Neural cell (in vitro differentiated cells): Measurements from ENCODE around the gene NUDT12. TPM values are rescaled to one million over a fixed set of nuclear protein-coding genes. Genes with fewer than 3 reads are reported as not detected.

ENCODE experiments used
- H2AFZ ChIP-seq: fragments of 200-600, 300-800 bp; sonication (generic), shearing (Covaris generic); 2 replicates; pipeline ENCODE4 v1.6.0; 2014; ENCODE audit warnings: low read depth, mild to moderate bottlenecking, antibody characterized with exemption, low read length, moderate library complexity
- H3F3A ChIP-seq: fragments of 200-600 bp; shearing (Covaris generic); 2 replicates; pipeline ENCODE4 v1.6.1; 2016; ENCODE audit warnings: mild to moderate bottlenecking, moderate library complexity, mixed read lengths, antibody characterized with exemption, low read length; ENCODE audit not compliant: insufficient read depth, poor library complexity, severe bottlenecking
- H3K27ac ChIP-seq: fragments of 200-600, 300-800 bp; sonication (generic), shearing (Covaris generic); 2 replicates; pipeline ENCODE4 v1.5.1; 2014; ENCODE audit warnings: mild to moderate bottlenecking, low read length, moderate library complexity
- H3K27me3 ChIP-seq: fragments of 300-800, 200-600 bp; sonication (generic), shearing (Covaris generic); 2 replicates; pipeline ENCODE4 v1.6.0; 2014; ENCODE audit warnings: mild to moderate bottlenecking, low read depth, low read length, moderate library complexity; ENCODE audit not compliant: insufficient read depth
- H3K36me3 ChIP-seq: fragments of 300-800, 200-600 bp; sonication (generic), shearing (Covaris generic); 2 replicates; pipeline ENCODE4 v1.5.1; 2014; ENCODE audit warnings: mild to moderate bottlenecking, antibody characterized with exemption, low read length, moderate library complexity; ENCODE audit not compliant: insufficient read depth
- H3K4me2 ChIP-seq: fragments of 300-800, 200-600 bp; sonication (generic), shearing (Covaris generic); 2 replicates; pipeline ENCODE4 v1.6.0; 2014; ENCODE audit warnings: mild to moderate bottlenecking, low read length
- H3K4me3 ChIP-seq: fragments of 300-800, 200-600 bp; sonication (generic), shearing (Covaris generic); 2 replicates; pipeline ENCODE4 v1.5.1; 2014; ENCODE audit warnings: mild to moderate bottlenecking, low read length, moderate library complexity
- H3K79me2 ChIP-seq: fragments of 200-600 bp; shearing (Covaris generic); replicated peaks from 2 replicates; pipeline ENCODE4 v1.6.0; 2014; ENCODE audit warnings: mild to moderate bottlenecking, low read length, moderate library complexity; ENCODE audit not compliant: insufficient read depth
- H3K9ac ChIP-seq: fragments of 300-800, 200-600 bp; sonication (generic), shearing (Covaris generic); 2 replicates; pipeline ENCODE4 v1.6.1; 2016; ENCODE audit warnings: mild to moderate bottlenecking, low read length, mixed read lengths
- H3K9me2 ChIP-seq: fragments of 200-600 bp; shearing (Covaris generic); 2 replicates; pipeline ENCODE4 v1.6.1; 2016; ENCODE audit warnings: mild to moderate bottlenecking, low read length, mixed read lengths; ENCODE audit not compliant: insufficient read depth
- H3K9me3 ChIP-seq: fragments of 200-600, 300-800 bp; sonication (generic), shearing (Covaris generic); 2 replicates; pipeline ENCODE4 v1.6.1; 2016; ENCODE audit warnings: mild to moderate bottlenecking, mixed run types, low read length, moderate library complexity, mixed read lengths
- H4K20me1 ChIP-seq: fragments of 200-600 bp; shearing (Covaris generic); 2 replicates; pipeline ENCODE4 v1.6.1; 2016; ENCODE audit warnings: mild to moderate bottlenecking, mixed run types; ENCODE audit not compliant: insufficient read depth
- EP300 ChIP-seq: fragments of 450-650 bp; conservative IDR thresholded peaks from 2 replicates; pipeline ENCODE4 v1.6.1; 2014; ENCODE audit warnings: antibody characterized with exemption, mild to moderate bottlenecking, moderate library complexity; ENCODE audit not compliant: poor library complexity, severe bottlenecking
- EZH2 ChIP-seq: fragments of 200-600, 300-800 bp; shearing (Covaris generic), sonication (generic); IDR thresholded peaks from 2 replicates; pipeline ENCODE4 v1.6.1; 2014; ENCODE audit warnings: antibody characterized with exemption, low read length, borderline replicate concordance, mild to moderate bottlenecking; ENCODE audit not compliant: insufficient read depth, poor library complexity, severe bottlenecking
- MXI1 ChIP-seq: fragments of 450-650 bp; conservative IDR thresholded peaks from 2 replicates; pipeline ENCODE4 v1.6.1; 2014; ENCODE audit warnings: antibody characterized with exemption, mild to moderate bottlenecking; ENCODE audit not compliant: poor library complexity, severe bottlenecking
- POLR2AphosphoS5 ChIP-seq: IDR thresholded peaks from 2 replicates; pipeline ENCODE4 v1.6.1; 2012
- RAD21 ChIP-seq: fragments of 450-650 bp; conservative IDR thresholded peaks from 2 replicates; pipeline ENCODE4 v1.6.1; 2014; ENCODE audit warnings: antibody characterized with exemption, mild to moderate bottlenecking, moderate library complexity
- SMC3 ChIP-seq: fragments of 450-650 bp; conservative IDR thresholded peaks from 2 replicates; pipeline ENCODE4 v1.6.1; 2014; ENCODE audit warnings: antibody characterized with exemption, mild to moderate bottlenecking, moderate library complexity; ENCODE audit not compliant: poor library complexity
- TAF1 ChIP-seq: IDR thresholded peaks from 2 replicates; pipeline ENCODE4 v1.6.1; 2012; ENCODE audit warnings: low read depth
- polyA plus RNA-seq: library from polyadenylated mRNA; depleted of rRNA; stranded (reverse); fragments of >200 nt; gene quantifications from 2 replicates; pipeline ENCODE4 v1.2.3, GENCODE V29; 2014
- TF ChIP-seq, protein P1 (sequence below): IDR thresholded peaks from 2 replicates; pipeline ENCODE4 v1.6.1; 2012; ENCODE audit warnings: borderline replicate concordance
- TF ChIP-seq, protein P2 (sequence below): fragments of 450-650 bp; IDR thresholded peaks from 2 replicates; pipeline ENCODE4 v1.5.1; 2014; ENCODE audit warnings: antibody characterized with exemption, mild to moderate bottlenecking, moderate library complexity; ENCODE audit not compliant: poor library complexity, severe bottlenecking

NUDT12 gene
- polyA plus RNA-seq, 1 donor from 2014 or later, result 22.8 TPM

DNA sequence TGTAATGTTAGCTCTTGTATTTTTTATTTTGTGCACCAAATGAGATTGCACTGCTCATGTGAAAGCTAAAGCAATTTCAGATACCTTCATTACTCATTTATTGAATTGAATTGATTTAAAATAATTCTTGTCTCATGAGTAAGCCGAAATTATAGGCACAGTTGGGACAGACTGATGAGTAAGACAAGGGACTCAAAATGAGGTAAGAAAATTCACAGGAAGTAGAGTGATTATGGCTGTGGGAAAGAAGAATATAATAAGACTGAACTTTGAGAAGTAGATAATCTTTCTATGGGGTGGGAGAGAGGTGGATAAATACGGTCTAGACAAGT, 51.1 kb downstream of the NUDT12 start:
- H3K9me3 ChIP-seq, result peaks cover 3% of the 10 kb centered on the region
- no peaks in the 10 kb centered on the region for H4K20me1 ChIP-seq
- H3K36me3 ChIP-seq, result no peaks in the 10 kb centered on the region
- no peak overlapping the region for H3K4me2 ChIP-seq
- H3K27ac ChIP-seq, result no peak overlapping the region
- no peaks in the 10 kb centered on the region for H3F3A ChIP-seq
- H3K9ac ChIP-seq, result no peak overlapping the region
- H3K4me3 ChIP-seq, result no peak overlapping the region
- H2AFZ ChIP-seq, result no peak overlapping the region
- H3K79me2 ChIP-seq, result no peaks in the 10 kb centered on the region
- TF ChIP-seq, protein P1, sequence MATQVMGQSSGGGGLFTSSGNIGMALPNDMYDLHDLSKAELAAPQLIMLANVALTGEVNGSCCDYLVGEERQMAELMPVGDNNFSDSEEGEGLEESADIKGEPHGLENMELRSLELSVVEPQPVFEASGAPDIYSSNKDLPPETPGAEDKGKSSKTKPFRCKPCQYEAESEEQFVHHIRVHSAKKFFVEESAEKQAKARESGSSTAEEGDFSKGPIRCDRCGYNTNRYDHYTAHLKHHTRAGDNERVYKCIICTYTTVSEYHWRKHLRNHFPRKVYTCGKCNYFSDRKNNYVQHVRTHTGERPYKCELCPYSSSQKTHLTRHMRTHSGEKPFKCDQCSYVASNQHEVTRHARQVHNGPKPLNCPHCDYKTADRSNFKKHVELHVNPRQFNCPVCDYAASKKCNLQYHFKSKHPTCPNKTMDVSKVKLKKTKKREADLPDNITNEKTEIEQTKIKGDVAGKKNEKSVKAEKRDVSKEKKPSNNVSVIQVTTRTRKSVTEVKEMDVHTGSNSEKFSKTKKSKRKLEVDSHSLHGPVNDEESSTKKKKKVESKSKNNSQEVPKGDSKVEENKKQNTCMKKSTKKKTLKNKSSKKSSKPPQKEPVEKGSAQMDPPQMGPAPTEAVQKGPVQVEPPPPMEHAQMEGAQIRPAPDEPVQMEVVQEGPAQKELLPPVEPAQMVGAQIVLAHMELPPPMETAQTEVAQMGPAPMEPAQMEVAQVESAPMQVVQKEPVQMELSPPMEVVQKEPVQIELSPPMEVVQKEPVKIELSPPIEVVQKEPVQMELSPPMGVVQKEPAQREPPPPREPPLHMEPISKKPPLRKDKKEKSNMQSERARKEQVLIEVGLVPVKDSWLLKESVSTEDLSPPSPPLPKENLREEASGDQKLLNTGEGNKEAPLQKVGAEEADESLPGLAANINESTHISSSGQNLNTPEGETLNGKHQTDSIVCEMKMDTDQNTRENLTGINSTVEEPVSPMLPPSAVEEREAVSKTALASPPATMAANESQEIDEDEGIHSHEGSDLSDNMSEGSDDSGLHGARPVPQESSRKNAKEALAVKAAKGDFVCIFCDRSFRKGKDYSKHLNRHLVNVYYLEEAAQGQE, result no peak
- TF ChIP-seq POLR2AphosphoS5, result no peak
- no peak for TF ChIP-seq RAD21
- TF ChIP-seq TAF1, result no peak
- TF ChIP-seq EP300, result no peak
- no peak for TF ChIP-seq EZH2
- no peak for TF ChIP-seq SMC3
- TF ChIP-seq, protein P2, sequence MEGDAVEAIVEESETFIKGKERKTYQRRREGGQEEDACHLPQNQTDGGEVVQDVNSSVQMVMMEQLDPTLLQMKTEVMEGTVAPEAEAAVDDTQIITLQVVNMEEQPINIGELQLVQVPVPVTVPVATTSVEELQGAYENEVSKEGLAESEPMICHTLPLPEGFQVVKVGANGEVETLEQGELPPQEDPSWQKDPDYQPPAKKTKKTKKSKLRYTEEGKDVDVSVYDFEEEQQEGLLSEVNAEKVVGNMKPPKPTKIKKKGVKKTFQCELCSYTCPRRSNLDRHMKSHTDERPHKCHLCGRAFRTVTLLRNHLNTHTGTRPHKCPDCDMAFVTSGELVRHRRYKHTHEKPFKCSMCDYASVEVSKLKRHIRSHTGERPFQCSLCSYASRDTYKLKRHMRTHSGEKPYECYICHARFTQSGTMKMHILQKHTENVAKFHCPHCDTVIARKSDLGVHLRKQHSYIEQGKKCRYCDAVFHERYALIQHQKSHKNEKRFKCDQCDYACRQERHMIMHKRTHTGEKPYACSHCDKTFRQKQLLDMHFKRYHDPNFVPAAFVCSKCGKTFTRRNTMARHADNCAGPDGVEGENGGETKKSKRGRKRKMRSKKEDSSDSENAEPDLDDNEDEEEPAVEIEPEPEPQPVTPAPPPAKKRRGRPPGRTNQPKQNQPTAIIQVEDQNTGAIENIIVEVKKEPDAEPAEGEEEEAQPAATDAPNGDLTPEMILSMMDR, result no peak
- H3K9me2 ChIP-seq, result no peaks in the 10 kb centered on the region
- no peaks in the 10 kb centered on the region for H3K27me3 ChIP-seq

DNA sequence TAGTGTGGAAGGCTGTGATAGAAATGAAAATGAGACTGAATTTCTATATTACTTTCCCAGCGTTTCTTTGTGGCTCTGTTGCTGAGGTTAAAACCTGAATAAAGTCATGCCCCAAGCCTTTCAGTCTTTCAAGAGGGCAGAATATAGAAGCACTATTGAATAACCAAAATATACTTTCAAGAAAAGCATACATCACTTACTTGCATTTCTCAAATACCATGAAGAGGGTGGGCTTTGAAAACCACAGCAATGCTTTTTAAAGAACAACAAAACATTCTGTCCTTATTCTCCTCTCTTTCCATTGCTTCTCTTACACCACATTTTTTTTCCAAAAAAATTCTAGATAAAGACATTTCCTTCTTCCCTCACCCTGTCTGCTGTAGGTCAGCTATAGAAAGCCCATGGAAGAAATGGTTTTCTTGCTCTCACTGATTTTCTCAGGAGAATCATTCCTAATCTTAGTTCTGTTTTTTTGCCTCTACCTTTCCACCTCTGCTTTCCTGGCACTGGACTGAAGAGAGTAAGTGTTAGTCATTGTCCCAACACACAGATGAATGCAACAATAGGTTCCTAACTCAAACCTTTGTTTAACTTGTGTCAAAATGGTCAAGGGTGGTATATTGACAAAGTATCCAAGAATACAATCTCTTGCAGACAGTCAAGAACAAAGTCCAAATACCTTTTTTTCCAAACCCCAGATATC, 51.6 kb downstream of the NUDT12 start:
- Histone ChIP-seq H3K9ac (no peak overlapping the region), H3K9me3 (peaks cover 4% of the 10 kb centered on the region), H2AFZ (no peak overlapping the region), H3K4me2 (no peak overlapping the region), H3K27ac (no peak overlapping the region), H3F3A (no peaks in the 10 kb centered on the region), H4K20me1 (no peaks in the 10 kb centered on the region), H3K36me3 (no peaks in the 10 kb centered on the region), H3K9me2 (no peaks in the 10 kb centered on the region), H3K79me2 (no peaks in the 10 kb centered on the region), H3K27me3 (no peaks in the 10 kb centered on the region), H3K4me3 (no peak overlapping the region)
- no peak for TF ChIP-seq POLR2AphosphoS5
- no peak for TF ChIP-seq EP300
- TF ChIP-seq EZH2, result no peak
- no peak for TF ChIP-seq RAD21
- TF ChIP-seq, protein P1, result no peak
- TF ChIP-seq, protein P2, result no peak
- TF ChIP-seq MXI1, result no peak
- TF ChIP-seq SMC3, result no peak
- no peak for TF ChIP-seq TAF1
